Neural cell (in vitro differentiated cells): ENCODE data around the gene PRRT4.

Experiments
- CTCF ChIP-seq: fragments of 450-650 bp; IDR thresholded peaks from 2 replicates; pipeline ENCODE4 v1.5.1; 2014; ENCODE audit warnings: antibody characterized with exemption, mild to moderate bottlenecking, moderate library complexity; ENCODE audit not compliant: poor library complexity, severe bottlenecking
- EP300 ChIP-seq: fragments of 450-650 bp; conservative IDR thresholded peaks from 2 replicates; pipeline ENCODE4 v1.6.1; 2014; ENCODE audit warnings: antibody characterized with exemption, mild to moderate bottlenecking, moderate library complexity; ENCODE audit not compliant: poor library complexity, severe bottlenecking
- EZH2 ChIP-seq: fragments of 200-600, 300-800 bp; shearing (Covaris generic), sonication (generic); IDR thresholded peaks from 2 replicates; pipeline ENCODE4 v1.6.1; 2014; ENCODE audit warnings: antibody characterized with exemption, low read length, borderline replicate concordance, mild to moderate bottlenecking; ENCODE audit not compliant: insufficient read depth, poor library complexity, severe bottlenecking
- MXI1 ChIP-seq: fragments of 450-650 bp; conservative IDR thresholded peaks from 2 replicates; pipeline ENCODE4 v1.6.1; 2014; ENCODE audit warnings: antibody characterized with exemption, mild to moderate bottlenecking; ENCODE audit not compliant: poor library complexity, severe bottlenecking

DNA sequence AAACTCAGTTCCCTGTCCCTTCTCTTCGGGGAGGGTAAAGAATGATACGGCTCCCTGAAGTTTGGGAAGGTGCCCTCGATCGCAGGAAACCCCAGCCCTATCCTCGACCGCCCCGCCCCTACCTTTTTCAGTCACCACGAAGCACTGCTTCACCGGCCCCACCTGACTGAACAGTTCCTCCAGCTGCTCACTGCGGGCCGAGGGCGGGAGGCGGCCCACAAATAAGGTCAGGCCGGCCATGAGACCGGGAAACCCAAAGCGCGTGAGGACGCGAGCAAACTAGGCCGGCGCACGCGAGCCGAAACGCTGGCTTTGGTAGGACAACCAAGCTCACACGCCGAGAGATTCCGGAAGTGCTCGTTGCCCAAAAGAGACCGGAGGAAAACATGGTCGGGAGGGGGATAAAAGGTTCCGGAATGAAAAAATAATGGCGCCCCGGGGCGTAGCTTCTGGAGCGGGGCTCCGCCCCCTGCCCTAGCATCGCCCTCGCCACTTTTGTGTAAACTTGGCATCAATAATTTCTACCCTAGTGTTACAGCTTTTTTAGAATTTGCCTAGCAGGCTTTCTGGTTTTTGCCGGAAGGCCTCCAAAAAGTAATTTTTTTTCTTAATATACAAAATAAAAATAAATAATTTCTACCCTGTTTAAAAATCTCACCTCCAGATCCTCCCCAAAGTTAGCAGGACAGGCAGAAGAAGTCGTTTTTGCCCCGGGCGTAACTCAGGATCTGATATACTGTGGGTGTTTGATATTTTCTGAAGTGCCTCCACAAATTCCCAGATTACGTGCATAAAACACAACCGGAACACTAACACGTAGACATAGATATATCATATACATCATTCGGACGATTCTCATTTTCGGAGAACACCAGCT is 17.7 kb downstream of the PRRT4 start, which contains the start of gene RBM28:
- TF ChIP-seq CTCF (no peak), MXI1 (peak; percentile 98), EZH2 (no peak), EP300 (peak; percentile 57)
